K562 (cell line): ENCODE results near the gene WNT16. TPM values are rescaled to one million over a fixed set of nuclear protein-coding genes. Genes with fewer than 3 reads are reported as not detected.

Source experiments
- KDM5B ChIP-seq: fragments of 200-600 bp; sonication (generic); IDR thresholded peaks from 2 replicates; pipeline ENCODE4 v1.6.1; 2012; ENCODE audit warnings: low read depth, mild to moderate bottlenecking, moderate library complexity, low read length, control low read depth, inconsistent platforms; ENCODE audit not compliant: insufficient replicate concordance
- MYNN ChIP-seq, 2 experiments: sonication (generic); formaldehyde crosslinking in 1 of 2; IDR thresholded peaks; 2 replicates each; pipeline versions ENCODE4 v1.5.0 to v1.6.1; 2016 to 2020; ENCODE audit warnings: antibody characterized with exemption in 1 of 2, missing genetic modification reagents in 1 of 2
- POLR3G ChIP-seq: IDR thresholded peaks from 2 replicates; pipeline ENCODE4 v1.6.1; 2011; ENCODE audit not compliant: insufficient read length, insufficient replicate concordance; ENCODE audit errors: extremely low read depth
- SUPT5H ChIP-seq: fragments of 450-650 bp; IDR thresholded peaks from 2 replicates; pipeline ENCODE4 v1.6.1; 2016
- ZNF354B ChIP-seq: fragments of 250-450 bp; sonication (Bioruptor Pico); IDR thresholded peaks from 2 replicates; pipeline ENCODE4 v1.4.0; 2020
- polyA plus RNA-seq, 8 experiments: library from polyadenylated mRNA; depleted of rRNA in 4 of 8; stranded (reverse) in 5 of 8; unstranded in 3 of 8; fragments of >200 nt; fragmentation: Nextera tagmentation in 2 of 8; fragmentation: Illumina TruSeq in 1 of 8; extraction: Ambion mirVana in 2 of 8; extraction: Trizol in 1 of 8; gene quantifications; 2 replicates each; pipeline versions ENCODE4 v1.2.1 to v1.2.3, GENCODE V29; 2011 to 2014; ENCODE audit warnings: inconsistent platforms in 1 of 8, missing spikeins in 1 of 8
- total RNA-seq, 7 experiments: library from RNA; depleted of rRNA in 6 of 7; stranded (reverse); fragments of >200 nt in 6 of 7; fragmentation: Illumina TruSeq in 2 of 7; extraction: Trizol in 2 of 7; gene quantifications; 2 replicates each; pipeline versions ENCODE4 v1.2.1 to v1.2.3, GENCODE V29; 2011 to 2021; ENCODE audit warnings: low replicate concordance in 1 of 7
- TF ChIP-seq, protein P1 (sequence below): fragments of 250-450 bp; sonication (Bioruptor Pico); IDR thresholded peaks from 2 replicates; pipeline ENCODE4 v1.8.0; 2022; ENCODE audit warnings: moderate library complexity, mild to moderate bottlenecking, inconsistent platforms
- TF ChIP-seq, protein P2 (sequence below): fragments of 450-650 bp; IDR thresholded peaks from 2 replicates; pipeline ENCODE4 v1.6.1; 2014; ENCODE audit warnings: low read depth, mild to moderate bottlenecking, moderate library complexity, borderline replicate concordance
- TF ChIP-seq, protein P3 (sequence below): fragments of 450-650 bp; IDR thresholded peaks from 2 replicates; pipeline ENCODE4 v1.7.1; 2018; ENCODE audit warnings: mild to moderate bottlenecking, low read depth; ENCODE audit not compliant: partially characterized antibody

The WNT16 gene
- total and polyA plus RNA-seq, 9 of the 15 experiments (the other 6 are each of a cell fraction or from before 2014, with no cell fraction given) = 0.06 to 0.07 TPM; not detected in 7

DNA sequence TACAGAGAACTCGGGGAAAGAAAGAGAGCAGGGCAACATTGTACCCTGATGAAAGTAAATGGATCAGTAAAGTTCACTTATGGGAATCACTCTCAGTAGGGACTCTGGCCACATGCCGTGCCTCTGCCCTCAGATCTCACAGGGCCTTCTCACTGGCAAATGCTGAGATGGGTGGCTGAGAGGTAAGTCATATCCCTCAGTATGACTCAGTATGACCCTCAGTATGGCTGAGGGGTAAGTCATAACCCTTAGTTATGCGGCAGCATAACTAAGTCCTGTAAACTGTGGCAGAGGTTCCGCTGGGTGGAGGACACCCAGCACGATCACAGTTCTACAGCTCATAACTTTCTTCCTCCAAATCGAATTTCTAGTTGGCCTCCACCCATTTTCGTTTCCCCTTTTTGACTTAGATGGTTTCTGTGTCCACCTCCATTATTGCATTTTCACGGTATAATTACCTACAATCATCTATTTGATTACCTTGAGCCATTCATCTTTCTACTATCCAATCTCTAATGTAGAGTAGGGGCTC, 26.5 kb upstream of the WNT16 start (continued):
- TF ChIP-seq POLR3G = no peak
- TF ChIP-seq, protein P1, sequence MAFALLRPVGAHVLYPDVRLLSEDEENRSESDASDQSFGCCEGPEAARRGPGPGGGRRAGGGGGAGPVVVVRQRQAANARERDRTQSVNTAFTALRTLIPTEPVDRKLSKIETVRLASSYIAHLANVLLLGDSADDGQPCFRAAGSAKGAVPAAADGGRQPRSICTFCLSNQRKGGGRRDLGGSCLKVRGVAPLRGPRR = no peak
- peak; percentile 61; the same call in 1 of the 2 replicates for TF ChIP-seq SUPT5H
- TF ChIP-seq, protein P2, sequence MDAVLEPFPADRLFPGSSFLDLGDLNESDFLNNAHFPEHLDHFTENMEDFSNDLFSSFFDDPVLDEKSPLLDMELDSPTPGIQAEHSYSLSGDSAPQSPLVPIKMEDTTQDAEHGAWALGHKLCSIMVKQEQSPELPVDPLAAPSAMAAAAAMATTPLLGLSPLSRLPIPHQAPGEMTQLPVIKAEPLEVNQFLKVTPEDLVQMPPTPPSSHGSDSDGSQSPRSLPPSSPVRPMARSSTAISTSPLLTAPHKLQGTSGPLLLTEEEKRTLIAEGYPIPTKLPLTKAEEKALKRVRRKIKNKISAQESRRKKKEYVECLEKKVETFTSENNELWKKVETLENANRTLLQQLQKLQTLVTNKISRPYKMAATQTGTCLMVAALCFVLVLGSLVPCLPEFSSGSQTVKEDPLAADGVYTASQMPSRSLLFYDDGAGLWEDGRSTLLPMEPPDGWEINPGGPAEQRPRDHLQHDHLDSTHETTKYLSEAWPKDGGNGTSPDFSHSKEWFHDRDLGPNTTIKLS = no peak
- no peak for TF ChIP-seq KDM5B
- TF ChIP-seq, protein P3, sequence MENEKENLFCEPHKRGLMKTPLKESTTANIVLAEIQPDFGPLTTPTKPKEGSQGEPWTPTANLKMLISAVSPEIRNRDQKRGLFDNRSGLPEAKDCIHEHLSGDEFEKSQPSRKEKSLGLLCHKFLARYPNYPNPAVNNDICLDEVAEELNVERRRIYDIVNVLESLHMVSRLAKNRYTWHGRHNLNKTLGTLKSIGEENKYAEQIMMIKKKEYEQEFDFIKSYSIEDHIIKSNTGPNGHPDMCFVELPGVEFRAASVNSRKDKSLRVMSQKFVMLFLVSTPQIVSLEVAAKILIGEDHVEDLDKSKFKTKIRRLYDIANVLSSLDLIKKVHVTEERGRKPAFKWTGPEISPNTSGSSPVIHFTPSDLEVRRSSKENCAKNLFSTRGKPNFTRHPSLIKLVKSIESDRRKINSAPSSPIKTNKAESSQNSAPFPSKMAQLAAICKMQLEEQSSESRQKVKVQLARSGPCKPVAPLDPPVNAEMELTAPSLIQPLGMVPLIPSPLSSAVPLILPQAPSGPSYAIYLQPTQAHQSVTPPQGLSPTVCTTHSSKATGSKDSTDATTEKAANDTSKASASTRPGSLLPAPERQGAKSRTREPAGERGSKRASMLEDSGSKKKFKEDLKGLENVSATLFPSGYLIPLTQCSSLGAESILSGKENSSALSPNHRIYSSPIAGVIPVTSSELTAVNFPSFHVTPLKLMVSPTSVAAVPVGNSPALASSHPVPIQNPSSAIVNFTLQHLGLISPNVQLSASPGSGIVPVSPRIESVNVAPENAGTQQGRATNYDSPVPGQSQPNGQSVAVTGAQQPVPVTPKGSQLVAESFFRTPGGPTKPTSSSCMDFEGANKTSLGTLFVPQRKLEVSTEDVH = peak; percentile 27
- TF ChIP-seq MYNN (IDR thresholded peaks at IDR 0.05) = peak; percentile 1; the same call in 1 of the 2 replicates
- no peak for TF ChIP-seq MYNN (CRISPR knock-in tag; IDR thresholded peaks at IDR 0.05)
- no peak for TF ChIP-seq ZNF354B (CRISPR knock-in tag)
